GM23248 (cell line): ENCODE data around the gene MS4A4A.

Source experiments
- EZH2 ChIP-seq: fragments of 200-600 bp; sonication (generic); IDR thresholded peaks from 2 replicates; pipeline ENCODE4 v1.6.1; 2018; ENCODE audit warnings: antibody characterized with exemption, mild to moderate bottlenecking; ENCODE audit not compliant: insufficient read depth, poor library complexity, severe bottlenecking
- EZH2phosphoT487 ChIP-seq: fragments of 200-600 bp; sonication (generic); IDR thresholded peaks from 2 replicates; pipeline ENCODE4 v1.6.1; 2018; ENCODE audit warnings: antibody characterized with exemption, moderate library complexity, mild to moderate bottlenecking, low read depth; ENCODE audit not compliant: insufficient read depth

DNA sequence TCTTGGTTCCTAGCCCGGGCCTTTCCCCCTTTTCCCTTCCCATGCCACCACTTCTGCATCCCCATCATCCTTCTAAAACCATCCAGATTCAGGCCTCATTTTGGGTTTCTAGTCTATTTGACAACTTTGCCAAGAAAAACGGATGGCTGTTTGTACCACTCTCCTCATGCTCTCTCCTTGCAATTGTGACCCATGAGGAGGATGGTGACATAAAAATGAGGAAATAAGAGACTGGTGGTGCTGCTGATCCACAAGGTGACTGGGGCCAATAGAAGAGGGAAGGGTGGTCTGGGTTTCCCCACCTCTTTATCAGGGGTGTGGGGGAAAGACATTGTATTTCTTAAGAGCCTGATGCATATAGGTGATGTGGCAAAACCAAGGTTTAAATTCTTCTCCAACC, 1.0 kb downstream of the MS4A4A start:
- no peak for TF ChIP-seq EZH2phosphoT487
- no peak for TF ChIP-seq EZH2
